HEK293 (cell line): Measurements from ENCODE around the gene ASIC3.

ENCODE experiments used
- BCL11B ChIP-seq: fragments of 450-650 bp; formaldehyde crosslinking; IDR thresholded peaks from 2 replicates; pipeline ENCODE4 v1.5.1; 2016; ENCODE audit warnings: low read depth, missing biosample characterization, missing genetic modification characterization
- GLI4 ChIP-seq: fragments of 450-650 bp; formaldehyde crosslinking; IDR thresholded peaks from 2 replicates; pipeline ENCODE4 v1.5.1; 2016; ENCODE audit warnings: missing biosample characterization, missing genetic modification characterization
- HOXC10 ChIP-seq: sonication (generic); formaldehyde crosslinking; IDR thresholded peaks from 2 replicates; pipeline ENCODE4 v1.8.1; 2023; ENCODE audit warnings: mild to moderate bottlenecking, missing genetic modification reagents
- SP2 ChIP-seq: fragments of 450-650 bp; formaldehyde crosslinking; IDR thresholded peaks from 2 replicates; pipeline ENCODE4 v1.5.1; 2016; ENCODE audit warnings: missing biosample characterization, missing genetic modification characterization
- TCF7L2 ChIP-seq: IDR thresholded peaks from 2 replicates; pipeline ENCODE4 v1.6.1; 2011; ENCODE audit warnings: low read depth, mild to moderate bottlenecking, inconsistent platforms, low read length, moderate library complexity, borderline replicate concordance
- YY1 ChIP-seq: fragments of 450-650 bp; formaldehyde crosslinking; IDR thresholded peaks from 2 replicates; pipeline ENCODE4 v1.5.1; 2018; ENCODE audit warnings: missing biosample characterization, missing genetic modification characterization
- ZBTB20 ChIP-seq: fragments of 450-650 bp; formaldehyde crosslinking; IDR thresholded peaks from 2 replicates; pipeline ENCODE4 v1.5.1; 2016; ENCODE audit warnings: missing biosample characterization, missing genetic modification characterization
- ZEB2 ChIP-seq: fragments of 450-650 bp; formaldehyde crosslinking; IDR thresholded peaks from 2 replicates; pipeline ENCODE4 v1.5.1; 2016; ENCODE audit warnings: missing biosample characterization, missing genetic modification characterization
- ZFHX2 ChIP-seq: fragments of 450-650 bp; formaldehyde crosslinking; conservative IDR thresholded peaks from 2 replicates; pipeline ENCODE4 v1.5.1; 2016; ENCODE audit warnings: missing biosample characterization, missing genetic modification characterization
- ZIC2 ChIP-seq: fragments of 450-650 bp; formaldehyde crosslinking; IDR thresholded peaks from 2 replicates; pipeline ENCODE4 v1.5.1; 2016; ENCODE audit warnings: missing biosample characterization, missing genetic modification characterization
- ZNF155 ChIP-seq: fragments of 450-650 bp; formaldehyde crosslinking; IDR thresholded peaks from 2 replicates; pipeline ENCODE4 v1.5.1; 2016; ENCODE audit warnings: missing biosample characterization, missing genetic modification characterization
- ZNF2 ChIP-seq: fragments of 450-650 bp; formaldehyde crosslinking; IDR thresholded peaks from 2 replicates; pipeline ENCODE4 v1.5.1; 2016; ENCODE audit warnings: missing biosample characterization, missing genetic modification characterization
- ZNF266 ChIP-seq: fragments of 450-650 bp; formaldehyde crosslinking; IDR thresholded peaks from 2 replicates; pipeline ENCODE4 v1.5.1; 2016; ENCODE audit warnings: missing biosample characterization, missing genetic modification characterization, low read depth
- ZNF341 ChIP-seq: fragments of 450-650 bp; formaldehyde crosslinking; IDR thresholded peaks from 2 replicates; pipeline ENCODE4; 2016; ENCODE audit warnings: low read depth, missing biosample characterization, missing genetic modification characterization
- ZNF571 ChIP-seq: fragments of 450-650 bp; formaldehyde crosslinking; IDR thresholded peaks from 2 replicates; pipeline ENCODE4 v1.5.0; 2017; ENCODE audit warnings: missing biosample characterization, missing genetic modification characterization
- ZNF677 ChIP-seq: fragments of 450-650 bp; IDR thresholded peaks from 2 replicates; pipeline ENCODE4 v1.5.0; 2018; ENCODE audit warnings: missing biosample characterization, mild to moderate bottlenecking, missing genetic modification characterization, moderate library complexity
- ZNF707 ChIP-seq: fragments of 450-650 bp; formaldehyde crosslinking; IDR thresholded peaks from 2 replicates; pipeline ENCODE4 v1.5.1; 2016; ENCODE audit warnings: missing biosample characterization, missing genetic modification characterization
- ZNF768 ChIP-seq: fragments of 450-650 bp; formaldehyde crosslinking; IDR thresholded peaks from 2 replicates; pipeline ENCODE4 v1.5.1; 2018; ENCODE audit warnings: missing biosample characterization, mild to moderate bottlenecking, missing genetic modification characterization
- ZSCAN16 ChIP-seq: fragments of 450-650 bp; formaldehyde crosslinking; IDR thresholded peaks from 2 replicates; pipeline ENCODE4 v1.5.1; 2016; ENCODE audit warnings: missing biosample characterization, missing genetic modification characterization
- TF ChIP-seq, protein P1 (sequence below): fragments of 450-650 bp; IDR thresholded peaks from 2 replicates; pipeline ENCODE4 v1.5.1; 2018; ENCODE audit warnings: missing biosample characterization, missing genetic modification characterization
- TF ChIP-seq, protein P2 (sequence below): fragments of 450-650 bp; formaldehyde crosslinking; IDR thresholded peaks from 2 replicates; pipeline ENCODE4 v1.5.1; 2016; ENCODE audit warnings: missing biosample characterization, missing genetic modification characterization
- TF ChIP-seq, protein P3 (sequence below): fragments of 450-650 bp; IDR thresholded peaks from 2 replicates; pipeline ENCODE4 v1.5.1; 2018; ENCODE audit warnings: missing biosample characterization, mild to moderate bottlenecking, missing genetic modification characterization
- TF ChIP-seq, protein P4 (sequence below): fragments of 450-650 bp; formaldehyde crosslinking; IDR thresholded peaks from 2 replicates; pipeline ENCODE4 v1.5.1; 2017; ENCODE audit warnings: missing biosample characterization, missing genetic modification characterization
- TF ChIP-seq, protein P5 (sequence below): fragments of 450-650 bp; formaldehyde crosslinking; IDR thresholded peaks from 2 replicates; pipeline ENCODE4 v1.5.1; 2017; ENCODE audit warnings: missing biosample characterization, mild to moderate bottlenecking, missing genetic modification characterization, moderate library complexity
- TF ChIP-seq, protein P6 (sequence below): fragments of 450-650 bp; formaldehyde crosslinking; IDR thresholded peaks from 2 replicates; pipeline ENCODE4 v1.5.1; 2016; ENCODE audit warnings: missing biosample characterization, missing genetic modification characterization, low read depth
- TF ChIP-seq, protein P7 (sequence below): fragments of 450-650 bp; formaldehyde crosslinking; IDR thresholded peaks from 2 replicates; pipeline ENCODE4 v1.5.1; 2017; ENCODE audit warnings: missing biosample characterization, missing genetic modification characterization

The ASIC3 gene

DNA sequence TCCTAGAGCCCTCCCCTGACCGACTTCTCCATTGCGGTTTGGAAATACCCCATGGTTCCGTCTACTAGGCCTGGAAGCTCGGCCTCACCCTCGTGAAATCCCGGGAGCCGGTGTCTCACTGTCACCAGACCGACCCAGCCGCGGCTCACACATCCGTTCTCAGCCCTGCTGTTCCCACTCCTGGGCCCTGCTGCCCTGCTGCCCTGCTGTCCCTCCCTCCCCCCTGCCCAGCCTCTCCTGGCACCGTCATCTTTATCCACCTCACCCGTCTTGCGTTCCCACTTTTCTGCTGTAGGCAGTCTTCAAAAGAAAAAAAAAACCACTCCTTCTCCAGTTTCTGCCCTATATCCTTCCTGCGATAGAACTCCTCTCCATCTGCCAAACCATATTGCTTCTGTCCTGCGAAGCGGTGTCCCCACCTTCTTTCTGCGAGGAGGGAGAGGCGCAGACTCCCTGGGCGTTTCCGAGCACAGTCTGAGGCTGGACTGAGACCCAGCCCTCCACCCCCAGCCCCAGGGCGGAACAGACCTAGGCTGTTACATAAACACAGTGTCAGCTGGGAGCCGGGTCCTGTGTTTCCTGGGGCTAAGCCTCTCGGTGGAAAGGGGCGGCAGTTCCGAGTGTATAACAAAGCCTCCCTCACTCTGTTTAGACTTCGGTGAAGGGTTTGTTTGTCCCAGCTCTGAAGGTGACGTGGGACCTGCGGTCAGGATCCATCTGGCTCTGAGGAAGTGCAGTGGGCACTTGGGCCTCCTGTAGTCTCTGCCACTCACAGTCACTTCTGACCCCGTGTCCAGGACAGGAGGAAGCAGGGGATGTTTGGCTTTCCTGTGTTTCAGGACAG lies 40.7 kb downstream of the ASIC3 start (continued):
- TF ChIP-seq YY1 (tag by site-specific recombination) = no peak
- TF ChIP-seq, protein P1, sequence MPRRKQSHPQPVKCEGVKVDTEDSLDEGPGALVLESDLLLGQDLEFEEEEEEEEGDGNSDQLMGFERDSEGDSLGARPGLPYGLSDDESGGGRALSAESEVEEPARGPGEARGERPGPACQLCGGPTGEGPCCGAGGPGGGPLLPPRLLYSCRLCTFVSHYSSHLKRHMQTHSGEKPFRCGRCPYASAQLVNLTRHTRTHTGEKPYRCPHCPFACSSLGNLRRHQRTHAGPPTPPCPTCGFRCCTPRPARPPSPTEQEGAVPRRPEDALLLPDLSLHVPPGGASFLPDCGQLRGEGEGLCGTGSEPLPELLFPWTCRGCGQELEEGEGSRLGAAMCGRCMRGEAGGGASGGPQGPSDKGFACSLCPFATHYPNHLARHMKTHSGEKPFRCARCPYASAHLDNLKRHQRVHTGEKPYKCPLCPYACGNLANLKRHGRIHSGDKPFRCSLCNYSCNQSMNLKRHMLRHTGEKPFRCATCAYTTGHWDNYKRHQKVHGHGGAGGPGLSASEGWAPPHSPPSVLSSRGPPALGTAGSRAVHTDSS (tag by site-specific recombination) = no peak
- TF ChIP-seq BCL11B = no peak
- peak; percentile 84 for TF ChIP-seq ZBTB20 (tag by site-specific recombination)
- TF ChIP-seq SP2 (tag by site-specific recombination) = peak; percentile 82
- TF ChIP-seq ZEB2 = 0 out of 2 replicates have a peak, but pooled peaks have one; percentile 17
- no peak for TF ChIP-seq ZNF155 (tag by site-specific recombination)
- TF ChIP-seq, protein P2, sequence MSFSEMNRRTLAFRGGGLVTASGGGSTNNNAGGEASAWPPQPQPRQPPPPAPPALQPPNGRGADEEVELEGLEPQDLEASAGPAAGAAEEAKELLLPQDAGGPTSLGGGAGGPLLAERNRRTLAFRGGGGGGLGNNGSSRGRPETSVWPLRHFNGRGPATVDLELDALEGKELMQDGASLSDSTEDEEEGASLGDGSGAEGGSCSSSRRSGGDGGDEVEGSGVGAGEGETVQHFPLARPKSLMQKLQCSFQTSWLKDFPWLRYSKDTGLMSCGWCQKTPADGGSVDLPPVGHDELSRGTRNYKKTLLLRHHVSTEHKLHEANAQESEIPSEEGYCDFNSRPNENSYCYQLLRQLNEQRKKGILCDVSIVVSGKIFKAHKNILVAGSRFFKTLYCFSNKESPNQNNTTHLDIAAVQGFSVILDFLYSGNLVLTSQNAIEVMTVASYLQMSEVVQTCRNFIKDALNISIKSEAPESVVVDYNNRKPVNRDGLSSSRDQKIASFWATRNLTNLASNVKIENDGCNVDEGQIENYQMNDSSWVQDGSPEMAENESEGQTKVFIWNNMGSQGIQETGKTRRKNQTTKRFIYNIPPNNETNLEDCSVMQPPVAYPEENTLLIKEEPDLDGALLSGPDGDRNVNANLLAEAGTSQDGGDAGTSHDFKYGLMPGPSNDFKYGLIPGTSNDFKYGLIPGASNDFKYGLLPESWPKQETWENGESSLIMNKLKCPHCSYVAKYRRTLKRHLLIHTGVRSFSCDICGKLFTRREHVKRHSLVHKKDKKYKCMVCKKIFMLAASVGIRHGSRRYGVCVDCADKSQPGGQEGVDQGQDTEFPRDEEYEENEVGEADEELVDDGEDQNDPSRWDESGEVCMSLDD (tag by site-specific recombination) = no peak
- TF ChIP-seq ZNF2 (tag by site-specific recombination) = no peak
- no peak for TF ChIP-seq HOXC10 (CRISPR knock-in tag)
- peak; percentile 100 for TF ChIP-seq ZNF341 (tag by site-specific recombination)
- TF ChIP-seq, protein P3, sequence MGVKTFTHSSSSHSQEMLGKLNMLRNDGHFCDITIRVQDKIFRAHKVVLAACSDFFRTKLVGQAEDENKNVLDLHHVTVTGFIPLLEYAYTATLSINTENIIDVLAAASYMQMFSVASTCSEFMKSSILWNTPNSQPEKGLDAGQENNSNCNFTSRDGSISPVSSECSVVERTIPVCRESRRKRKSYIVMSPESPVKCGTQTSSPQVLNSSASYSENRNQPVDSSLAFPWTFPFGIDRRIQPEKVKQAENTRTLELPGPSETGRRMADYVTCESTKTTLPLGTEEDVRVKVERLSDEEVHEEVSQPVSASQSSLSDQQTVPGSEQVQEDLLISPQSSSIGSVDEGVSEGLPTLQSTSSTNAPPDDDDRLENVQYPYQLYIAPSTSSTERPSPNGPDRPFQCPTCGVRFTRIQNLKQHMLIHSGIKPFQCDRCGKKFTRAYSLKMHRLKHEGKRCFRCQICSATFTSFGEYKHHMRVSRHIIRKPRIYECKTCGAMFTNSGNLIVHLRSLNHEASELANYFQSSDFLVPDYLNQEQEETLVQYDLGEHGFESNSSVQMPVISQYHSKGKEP = no peak
- no peak for TF ChIP-seq ZNF677
- TF ChIP-seq TCF7L2 = no peak
- peak; percentile 42 for TF ChIP-seq ZFHX2 (tag by site-specific recombination)
- TF ChIP-seq ZSCAN16 (tag by site-specific recombination) = no peak
- no peak for TF ChIP-seq GLI4 (tag by site-specific recombination)
- TF ChIP-seq ZNF266 (tag by site-specific recombination) = no peak
- TF ChIP-seq ZIC2 = peak; percentile 88
- TF ChIP-seq, protein P4, sequence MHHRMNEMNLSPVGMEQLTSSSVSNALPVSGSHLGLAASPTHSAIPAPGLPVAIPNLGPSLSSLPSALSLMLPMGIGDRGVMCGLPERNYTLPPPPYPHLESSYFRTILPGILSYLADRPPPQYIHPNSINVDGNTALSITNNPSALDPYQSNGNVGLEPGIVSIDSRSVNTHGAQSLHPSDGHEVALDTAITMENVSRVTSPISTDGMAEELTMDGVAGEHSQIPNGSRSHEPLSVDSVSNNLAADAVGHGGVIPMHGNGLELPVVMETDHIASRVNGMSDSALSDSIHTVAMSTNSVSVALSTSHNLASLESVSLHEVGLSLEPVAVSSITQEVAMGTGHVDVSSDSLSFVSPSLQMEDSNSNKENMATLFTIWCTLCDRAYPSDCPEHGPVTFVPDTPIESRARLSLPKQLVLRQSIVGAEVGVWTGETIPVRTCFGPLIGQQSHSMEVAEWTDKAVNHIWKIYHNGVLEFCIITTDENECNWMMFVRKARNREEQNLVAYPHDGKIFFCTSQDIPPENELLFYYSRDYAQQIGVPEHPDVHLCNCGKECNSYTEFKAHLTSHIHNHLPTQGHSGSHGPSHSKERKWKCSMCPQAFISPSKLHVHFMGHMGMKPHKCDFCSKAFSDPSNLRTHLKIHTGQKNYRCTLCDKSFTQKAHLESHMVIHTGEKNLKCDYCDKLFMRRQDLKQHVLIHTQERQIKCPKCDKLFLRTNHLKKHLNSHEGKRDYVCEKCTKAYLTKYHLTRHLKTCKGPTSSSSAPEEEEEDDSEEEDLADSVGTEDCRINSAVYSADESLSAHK (tag by site-specific recombination) = 0 out of 2 replicates have a peak, but pooled peaks have one; percentile 1
- no peak for TF ChIP-seq ZNF768 (tag by site-specific recombination)
- TF ChIP-seq, protein P5, sequence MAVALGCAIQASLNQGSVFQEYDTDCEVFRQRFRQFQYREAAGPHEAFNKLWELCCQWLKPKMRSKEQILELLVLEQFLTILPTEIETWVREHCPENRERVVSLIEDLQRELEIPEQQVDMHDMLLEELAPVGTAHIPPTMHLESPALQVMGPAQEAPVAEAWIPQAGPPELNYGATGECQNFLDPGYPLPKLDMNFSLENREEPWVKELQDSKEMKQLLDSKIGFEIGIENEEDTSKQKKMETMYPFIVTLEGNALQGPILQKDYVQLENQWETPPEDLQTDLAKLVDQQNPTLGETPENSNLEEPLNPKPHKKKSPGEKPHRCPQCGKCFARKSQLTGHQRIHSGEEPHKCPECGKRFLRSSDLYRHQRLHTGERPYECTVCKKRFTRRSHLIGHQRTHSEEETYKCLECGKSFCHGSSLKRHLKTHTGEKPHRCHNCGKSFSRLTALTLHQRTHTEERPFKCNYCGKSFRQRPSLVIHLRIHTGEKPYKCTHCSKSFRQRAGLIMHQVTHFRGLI = no peak
- no peak for TF ChIP-seq ZNF707 (tag by site-specific recombination)
- TF ChIP-seq, protein P6, sequence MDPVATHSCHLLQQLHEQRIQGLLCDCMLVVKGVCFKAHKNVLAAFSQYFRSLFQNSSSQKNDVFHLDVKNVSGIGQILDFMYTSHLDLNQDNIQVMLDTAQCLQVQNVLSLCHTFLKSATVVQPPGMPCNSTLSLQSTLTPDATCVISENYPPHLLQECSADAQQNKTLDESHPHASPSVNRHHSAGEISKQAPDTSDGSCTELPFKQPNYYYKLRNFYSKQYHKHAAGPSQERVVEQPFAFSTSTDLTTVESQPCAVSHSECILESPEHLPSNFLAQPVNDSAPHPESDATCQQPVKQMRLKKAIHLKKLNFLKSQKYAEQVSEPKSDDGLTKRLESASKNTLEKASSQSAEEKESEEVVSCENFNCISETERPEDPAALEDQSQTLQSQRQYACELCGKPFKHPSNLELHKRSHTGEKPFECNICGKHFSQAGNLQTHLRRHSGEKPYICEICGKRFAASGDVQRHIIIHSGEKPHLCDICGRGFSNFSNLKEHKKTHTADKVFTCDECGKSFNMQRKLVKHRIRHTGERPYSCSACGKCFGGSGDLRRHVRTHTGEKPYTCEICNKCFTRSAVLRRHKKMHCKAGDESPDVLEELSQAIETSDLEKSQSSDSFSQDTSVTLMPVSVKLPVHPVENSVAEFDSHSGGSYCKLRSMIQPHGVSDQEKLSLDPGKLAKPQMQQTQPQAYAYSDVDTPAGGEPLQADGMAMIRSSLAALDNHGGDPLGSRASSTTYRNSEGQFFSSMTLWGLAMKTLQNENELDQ (tag by site-specific recombination) = no peak
- TF ChIP-seq, protein P7, sequence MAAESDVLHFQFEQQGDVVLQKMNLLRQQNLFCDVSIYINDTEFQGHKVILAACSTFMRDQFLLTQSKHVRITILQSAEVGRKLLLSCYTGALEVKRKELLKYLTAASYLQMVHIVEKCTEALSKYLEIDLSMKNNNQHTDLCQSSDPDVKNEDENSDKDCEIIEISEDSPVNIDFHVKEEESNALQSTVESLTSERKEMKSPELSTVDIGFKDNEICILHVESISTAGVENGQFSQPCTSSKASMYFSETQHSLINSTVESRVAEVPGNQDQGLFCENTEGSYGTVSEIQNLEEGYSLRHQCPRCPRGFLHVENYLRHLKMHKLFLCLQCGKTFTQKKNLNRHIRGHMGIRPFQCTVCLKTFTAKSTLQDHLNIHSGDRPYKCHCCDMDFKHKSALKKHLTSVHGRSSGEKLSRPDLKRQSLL (tag by site-specific recombination) = peak; percentile 57; the same call in 1 of the 2 replicates
- TF ChIP-seq ZNF571 = no peak
